HEK293 (cell line): Measurements from ENCODE around the gene MALRD1.

Experiments
- CTCF ChIA-PET: fragments of 350-600 bp; formaldehyde crosslinking; extraction: SDS; loops from one replicate; lab custom pipeline; 2021; ENCODE audit warnings: antibody characterized with exemption; lab: Yijun Ruan, JAX
- POLR2A ChIA-PET: fragments of 300-600 bp; formaldehyde crosslinking; extraction: SDS; loops from one replicate; lab custom pipeline; 2020; ENCODE audit warnings: antibody characterized with exemption, inconsistent platforms; lab: Yijun Ruan, JAX
- H3K27ac ChIP-seq: fragments of 200-500 bp; sonication (Bioruptor generic); 2 replicates; pipeline ENCODE4 v1.5.1; 2014; ENCODE audit warnings: low read depth, low read length, control low read depth, inconsistent platforms; ENCODE audit errors: extremely low read depth
- H3K36me3 ChIP-seq, 2 experiments: fragments of 200-500 bp in 1 of 2; sonication (Bioruptor generic) in 1 of 2; 1 replicate in 1 of 2; 2 replicates in 1 of 2; pipeline ENCODE4 v1.5.1; 2014 to 2017; ENCODE audit warnings: inconsistent platforms in 2 of 2, low read length in 2 of 2; ENCODE audit not compliant: control insufficient read depth in 2 of 2, insufficient read depth in 1 of 2
- H3K4me1 ChIP-seq: fragments of 200-500 bp; sonication (Bioruptor generic); 2 replicates; pipeline ENCODE4 v1.5.1; 2014; ENCODE audit warnings: mild to moderate bottlenecking, low read length, inconsistent platforms; ENCODE audit not compliant: control insufficient read depth, insufficient read depth
- H3K4me3 ChIP-seq: 2 replicates; pipeline ENCODE4 v1.5.1; 2011; ENCODE audit warnings: low read depth, mild to moderate bottlenecking, control low read depth, low read length, moderate library complexity
- H3K9me3 ChIP-seq: fragments of 200-500 bp; sonication (Bioruptor generic); 2 replicates; pipeline ENCODE4 v1.5.1; 2014; ENCODE audit warnings: low read depth, low read length, inconsistent platforms; ENCODE audit not compliant: control insufficient read depth, insufficient read depth
- MYNN ChIP-seq: fragments of 450-650 bp; formaldehyde crosslinking; IDR thresholded peaks from 2 replicates; pipeline ENCODE4 v1.5.1; 2016; ENCODE audit warnings: missing biosample characterization, missing genetic modification characterization, borderline replicate concordance
- ZBTB48 ChIP-seq: fragments of 450-650 bp; formaldehyde crosslinking; IDR thresholded peaks from 2 replicates; pipeline ENCODE4 v1.5.1; 2016; ENCODE audit warnings: missing biosample characterization, missing genetic modification characterization
- ZFHX2 ChIP-seq: fragments of 450-650 bp; formaldehyde crosslinking; conservative IDR thresholded peaks from 2 replicates; pipeline ENCODE4 v1.5.1; 2016; ENCODE audit warnings: missing biosample characterization, missing genetic modification characterization
- ZFP41 ChIP-seq: fragments of 450-650 bp; formaldehyde crosslinking; IDR thresholded peaks from 2 replicates; pipeline ENCODE4 v1.5.1; 2016; ENCODE audit warnings: missing biosample characterization, missing genetic modification characterization, borderline replicate concordance
- ZNF133 ChIP-seq: fragments of 450-650 bp; formaldehyde crosslinking; IDR thresholded peaks from 2 replicates; pipeline ENCODE4 v1.5.1; 2016; ENCODE audit warnings: missing biosample characterization, missing genetic modification characterization
- ZNF174 ChIP-seq: fragments of 450-650 bp; formaldehyde crosslinking; IDR thresholded peaks from 2 replicates; pipeline ENCODE4 v1.5.0; 2017; ENCODE audit warnings: missing biosample characterization, mild to moderate bottlenecking, missing genetic modification characterization
- ZNF274 ChIP-seq, 2 experiments: fragments of 200-500 bp in 1 of 2; fragments of 450-650 bp in 1 of 2; sonication (Bioruptor generic) in 1 of 2; formaldehyde crosslinking in 1 of 2; IDR thresholded peaks; 2 replicates each; pipeline versions ENCODE4 v1.5.1 to v1.6.1; 2014 to 2016; ENCODE audit warnings: borderline replicate concordance in 1 of 2, inconsistent platforms in 1 of 2, low read length in 1 of 2, missing biosample characterization in 1 of 2, missing genetic modification characterization in 1 of 2
- ZNF394 ChIP-seq: fragments of 450-650 bp; formaldehyde crosslinking; IDR thresholded peaks from 2 replicates; pipeline ENCODE4 v1.5.1; 2016; ENCODE audit warnings: missing biosample characterization, missing genetic modification characterization, mild to moderate bottlenecking, moderate library complexity, borderline replicate concordance
- ZNF433 ChIP-seq: fragments of 450-650 bp; formaldehyde crosslinking; IDR thresholded peaks from 2 replicates; pipeline ENCODE4 v1.5.1; 2016; ENCODE audit warnings: missing biosample characterization, missing genetic modification characterization, low read depth
- ZNF48 ChIP-seq: fragments of 450-650 bp; formaldehyde crosslinking; IDR thresholded peaks from 2 replicates; pipeline ENCODE4 v1.5.1; 2016; ENCODE audit warnings: missing biosample characterization, missing genetic modification characterization
- ZNF514 ChIP-seq: fragments of 450-650 bp; formaldehyde crosslinking; IDR thresholded peaks from 2 replicates; pipeline ENCODE4 v1.5.1; 2016; ENCODE audit warnings: missing biosample characterization, missing genetic modification characterization
- ZNF530 ChIP-seq: fragments of 450-650 bp; formaldehyde crosslinking; IDR thresholded peaks from 2 replicates; pipeline ENCODE4 v1.5.1; 2016; ENCODE audit warnings: low read depth, missing biosample characterization, missing genetic modification characterization
- ZNF791 ChIP-seq: fragments of 450-650 bp; formaldehyde crosslinking; IDR thresholded peaks from 2 replicates; pipeline ENCODE4 v1.5.1; 2016; ENCODE audit warnings: missing biosample characterization, missing genetic modification characterization
- TF ChIP-seq, protein P1 (sequence below): fragments of 450-650 bp; IDR thresholded peaks from 2 replicates; pipeline ENCODE4 v1.5.1; 2018; ENCODE audit warnings: missing biosample characterization, mild to moderate bottlenecking, missing genetic modification characterization
- TF ChIP-seq, protein P2 (sequence below): fragments of 450-650 bp; formaldehyde crosslinking; IDR thresholded peaks from 2 replicates; pipeline ENCODE4 v1.5.1; 2017; ENCODE audit warnings: missing biosample characterization, missing genetic modification characterization
- TF ChIP-seq, protein P3 (sequence below): fragments of 450-650 bp; formaldehyde crosslinking; IDR thresholded peaks from 2 replicates; pipeline ENCODE4 v1.5.1; 2016; ENCODE audit warnings: missing biosample characterization, missing genetic modification characterization, borderline replicate concordance
- TF ChIP-seq, protein P4 (sequence below): fragments of 450-650 bp; formaldehyde crosslinking; IDR thresholded peaks from 2 replicates; pipeline ENCODE4 v1.5.0; 2017; ENCODE audit warnings: missing biosample characterization, missing genetic modification characterization, borderline replicate concordance
- TF ChIP-seq, protein P5 (sequence below): fragments of 450-650 bp; formaldehyde crosslinking; IDR thresholded peaks from 2 replicates; pipeline ENCODE4 v1.5.1; 2016; ENCODE audit warnings: missing biosample characterization, missing genetic modification characterization

Gene MALRD1

DNA sequence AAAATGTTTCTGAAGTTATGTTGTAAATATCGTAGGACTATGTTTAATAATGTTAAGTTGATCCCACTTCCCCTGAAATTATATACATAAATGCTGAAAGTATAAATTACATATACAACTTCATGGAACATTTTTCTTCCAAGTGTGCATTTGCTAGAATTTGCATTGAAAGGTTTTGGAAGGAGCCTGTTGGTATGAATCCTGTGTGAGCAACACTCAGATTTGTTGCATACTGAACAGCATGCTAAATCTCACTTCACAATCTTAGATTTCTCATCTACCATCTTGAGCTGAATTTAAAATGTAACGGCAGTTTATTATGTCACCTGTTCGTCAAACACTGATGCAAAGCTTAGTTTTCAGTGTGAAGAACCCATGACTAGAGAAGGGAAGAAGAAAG is 172.6 kb downstream of the MALRD1 start:
- Histone ChIP-seq H3K4me3 (no peak overlapping the region), H3K27ac (no peak overlapping the region), H3K4me1 (no peaks in the 10 kb centered on the region), H3K36me3 (no peaks in the 10 kb centered on the region), H3K9me3 (no peaks in the 10 kb centered on the region)
- TF ChIP-seq ZNF433 (tag by site-specific recombination) (no peak), ZNF394 (tag by site-specific recombination) (no peak), ZFP41 (tag by site-specific recombination) (no peak), ZBTB48 (no peak), ZNF791 (no peak), ZNF48 (tag by site-specific recombination) (no peak)
- TF ChIP-seq, protein P1, sequence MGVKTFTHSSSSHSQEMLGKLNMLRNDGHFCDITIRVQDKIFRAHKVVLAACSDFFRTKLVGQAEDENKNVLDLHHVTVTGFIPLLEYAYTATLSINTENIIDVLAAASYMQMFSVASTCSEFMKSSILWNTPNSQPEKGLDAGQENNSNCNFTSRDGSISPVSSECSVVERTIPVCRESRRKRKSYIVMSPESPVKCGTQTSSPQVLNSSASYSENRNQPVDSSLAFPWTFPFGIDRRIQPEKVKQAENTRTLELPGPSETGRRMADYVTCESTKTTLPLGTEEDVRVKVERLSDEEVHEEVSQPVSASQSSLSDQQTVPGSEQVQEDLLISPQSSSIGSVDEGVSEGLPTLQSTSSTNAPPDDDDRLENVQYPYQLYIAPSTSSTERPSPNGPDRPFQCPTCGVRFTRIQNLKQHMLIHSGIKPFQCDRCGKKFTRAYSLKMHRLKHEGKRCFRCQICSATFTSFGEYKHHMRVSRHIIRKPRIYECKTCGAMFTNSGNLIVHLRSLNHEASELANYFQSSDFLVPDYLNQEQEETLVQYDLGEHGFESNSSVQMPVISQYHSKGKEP, result no peak
- TF ChIP-seq, protein P2, sequence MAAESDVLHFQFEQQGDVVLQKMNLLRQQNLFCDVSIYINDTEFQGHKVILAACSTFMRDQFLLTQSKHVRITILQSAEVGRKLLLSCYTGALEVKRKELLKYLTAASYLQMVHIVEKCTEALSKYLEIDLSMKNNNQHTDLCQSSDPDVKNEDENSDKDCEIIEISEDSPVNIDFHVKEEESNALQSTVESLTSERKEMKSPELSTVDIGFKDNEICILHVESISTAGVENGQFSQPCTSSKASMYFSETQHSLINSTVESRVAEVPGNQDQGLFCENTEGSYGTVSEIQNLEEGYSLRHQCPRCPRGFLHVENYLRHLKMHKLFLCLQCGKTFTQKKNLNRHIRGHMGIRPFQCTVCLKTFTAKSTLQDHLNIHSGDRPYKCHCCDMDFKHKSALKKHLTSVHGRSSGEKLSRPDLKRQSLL (tag by site-specific recombination), result no peak
- ChIA-PET CTCF (interaction anchor here (0.7 kb wide), 1 partner anchor 30 kb away, joined by 3 read pairs; no protein-coding TSS in a partner anchor), POLR2A (no interaction called here)

DNA sequence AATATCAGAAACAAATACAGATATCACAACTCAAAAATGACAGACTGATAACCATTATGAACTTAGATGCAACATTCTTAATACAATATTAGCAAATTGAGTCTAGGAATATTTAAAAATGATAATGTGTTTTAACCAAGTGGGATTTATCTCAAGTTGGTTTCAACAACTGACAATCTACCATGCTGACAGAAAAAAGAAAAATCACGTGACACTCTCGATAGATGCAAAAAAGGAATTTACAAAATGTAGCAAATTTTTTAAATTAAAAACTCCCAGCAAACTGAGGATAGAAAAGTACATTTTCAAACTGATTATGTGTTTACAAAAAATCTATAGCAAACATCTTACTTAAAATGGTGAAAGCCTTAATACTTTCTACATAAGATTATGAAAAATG is 177.4 kb downstream of the MALRD1 start:
- no peak overlapping the region for H3K27ac ChIP-seq
- H3K4me1 ChIP-seq, result no peaks in the 10 kb centered on the region
- POLR2A ChIA-PET, result no interaction called here
- H3K9me3 ChIP-seq, result no peaks in the 10 kb centered on the region
- H3K4me3 ChIP-seq, result no peak overlapping the region
- H3K36me3 ChIP-seq, result no peaks in the 10 kb centered on the region
- TF ChIP-seq ZNF514 (tag by site-specific recombination) (no peak), ZNF274 (IDR thresholded peaks at IDR 0.05; ENCODE audit: low read length) (no peak), ZNF274 (tag by site-specific recombination; IDR thresholded peaks at IDR 0.05; ENCODE audit: borderline replicate concordance) (no peak)
- CTCF ChIA-PET, result no interaction called here

DNA sequence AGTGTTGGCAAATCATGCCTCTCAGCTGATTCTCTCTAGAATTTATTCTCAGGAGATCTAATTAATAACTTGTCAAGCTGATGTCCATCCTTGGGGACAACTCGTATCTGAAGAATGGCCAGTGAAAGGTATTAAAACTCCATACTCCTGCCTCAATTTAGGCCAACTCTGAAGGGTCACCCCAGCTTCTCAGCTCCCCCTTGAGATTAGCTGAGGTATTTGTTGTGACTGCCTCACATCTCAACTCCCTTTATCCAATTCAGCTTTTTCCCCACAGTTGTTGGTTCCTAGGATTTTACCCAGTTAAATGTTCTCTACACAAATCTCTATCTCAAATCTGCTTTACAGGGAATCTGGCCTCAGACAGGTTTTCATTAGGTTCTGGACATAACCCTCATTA is 182.4 kb downstream of the MALRD1 start:
- ChIA-PET CTCF (no interaction called here), POLR2A (interaction anchor here (0.5 kb wide), 1 partner anchor 33 kb away, joined by 3 read pairs; no protein-coding TSS in a partner anchor)
- H3K4me3 ChIP-seq, result no peak overlapping the region
- H3K9me3 ChIP-seq, result no peaks in the 10 kb centered on the region
- H3K4me1 ChIP-seq, result no peaks in the 10 kb centered on the region
- no peak overlapping the region for H3K27ac ChIP-seq
- no peaks in the 10 kb centered on the region for H3K36me3 ChIP-seq
- TF ChIP-seq, protein P3, sequence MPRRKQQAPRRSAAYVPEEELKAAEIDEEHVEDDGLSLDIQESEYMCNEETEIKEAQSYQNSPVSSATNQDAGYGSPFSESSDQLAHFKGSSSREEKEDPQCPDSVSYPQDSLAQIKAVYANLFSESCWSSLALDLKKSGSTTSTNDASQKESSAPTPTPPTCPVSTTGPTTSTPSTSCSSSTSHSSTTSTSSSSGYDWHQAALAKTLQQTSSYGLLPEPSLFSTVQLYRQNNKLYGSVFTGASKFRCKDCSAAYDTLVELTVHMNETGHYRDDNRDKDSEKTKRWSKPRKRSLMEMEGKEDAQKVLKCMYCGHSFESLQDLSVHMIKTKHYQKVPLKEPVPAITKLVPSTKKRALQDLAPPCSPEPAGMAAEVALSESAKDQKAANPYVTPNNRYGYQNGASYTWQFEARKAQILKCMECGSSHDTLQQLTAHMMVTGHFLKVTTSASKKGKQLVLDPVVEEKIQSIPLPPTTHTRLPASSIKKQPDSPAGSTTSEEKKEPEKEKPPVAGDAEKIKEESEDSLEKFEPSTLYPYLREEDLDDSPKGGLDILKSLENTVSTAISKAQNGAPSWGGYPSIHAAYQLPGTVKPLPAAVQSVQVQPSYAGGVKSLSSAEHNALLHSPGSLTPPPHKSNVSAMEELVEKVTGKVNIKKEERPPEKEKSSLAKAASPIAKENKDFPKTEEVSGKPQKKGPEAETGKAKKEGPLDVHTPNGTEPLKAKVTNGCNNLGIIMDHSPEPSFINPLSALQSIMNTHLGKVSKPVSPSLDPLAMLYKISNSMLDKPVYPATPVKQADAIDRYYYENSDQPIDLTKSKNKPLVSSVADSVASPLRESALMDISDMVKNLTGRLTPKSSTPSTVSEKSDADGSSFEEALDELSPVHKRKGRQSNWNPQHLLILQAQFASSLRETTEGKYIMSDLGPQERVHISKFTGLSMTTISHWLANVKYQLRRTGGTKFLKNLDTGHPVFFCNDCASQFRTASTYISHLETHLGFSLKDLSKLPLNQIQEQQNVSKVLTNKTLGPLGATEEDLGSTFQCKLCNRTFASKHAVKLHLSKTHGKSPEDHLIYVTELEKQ (tag by site-specific recombination), result no peak
- TF ChIP-seq ZNF133 (tag by site-specific recombination) (no peak), ZNF530 (tag by site-specific recombination) (no peak), ZFHX2 (tag by site-specific recombination) (no peak), ZNF174 (tag by site-specific recombination) (no peak), ZFP41 (tag by site-specific recombination) (no peak), MYNN (no peak)
- TF ChIP-seq, protein P4, sequence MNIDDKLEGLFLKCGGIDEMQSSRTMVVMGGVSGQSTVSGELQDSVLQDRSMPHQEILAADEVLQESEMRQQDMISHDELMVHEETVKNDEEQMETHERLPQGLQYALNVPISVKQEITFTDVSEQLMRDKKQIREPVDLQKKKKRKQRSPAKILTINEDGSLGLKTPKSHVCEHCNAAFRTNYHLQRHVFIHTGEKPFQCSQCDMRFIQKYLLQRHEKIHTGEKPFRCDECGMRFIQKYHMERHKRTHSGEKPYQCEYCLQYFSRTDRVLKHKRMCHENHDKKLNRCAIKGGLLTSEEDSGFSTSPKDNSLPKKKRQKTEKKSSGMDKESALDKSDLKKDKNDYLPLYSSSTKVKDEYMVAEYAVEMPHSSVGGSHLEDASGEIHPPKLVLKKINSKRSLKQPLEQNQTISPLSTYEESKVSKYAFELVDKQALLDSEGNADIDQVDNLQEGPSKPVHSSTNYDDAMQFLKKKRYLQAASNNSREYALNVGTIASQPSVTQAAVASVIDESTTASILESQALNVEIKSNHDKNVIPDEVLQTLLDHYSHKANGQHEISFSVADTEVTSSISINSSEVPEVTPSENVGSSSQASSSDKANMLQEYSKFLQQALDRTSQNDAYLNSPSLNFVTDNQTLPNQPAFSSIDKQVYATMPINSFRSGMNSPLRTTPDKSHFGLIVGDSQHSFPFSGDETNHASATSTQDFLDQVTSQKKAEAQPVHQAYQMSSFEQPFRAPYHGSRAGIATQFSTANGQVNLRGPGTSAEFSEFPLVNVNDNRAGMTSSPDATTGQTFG (tag by site-specific recombination), result no peak
- TF ChIP-seq, protein P5, sequence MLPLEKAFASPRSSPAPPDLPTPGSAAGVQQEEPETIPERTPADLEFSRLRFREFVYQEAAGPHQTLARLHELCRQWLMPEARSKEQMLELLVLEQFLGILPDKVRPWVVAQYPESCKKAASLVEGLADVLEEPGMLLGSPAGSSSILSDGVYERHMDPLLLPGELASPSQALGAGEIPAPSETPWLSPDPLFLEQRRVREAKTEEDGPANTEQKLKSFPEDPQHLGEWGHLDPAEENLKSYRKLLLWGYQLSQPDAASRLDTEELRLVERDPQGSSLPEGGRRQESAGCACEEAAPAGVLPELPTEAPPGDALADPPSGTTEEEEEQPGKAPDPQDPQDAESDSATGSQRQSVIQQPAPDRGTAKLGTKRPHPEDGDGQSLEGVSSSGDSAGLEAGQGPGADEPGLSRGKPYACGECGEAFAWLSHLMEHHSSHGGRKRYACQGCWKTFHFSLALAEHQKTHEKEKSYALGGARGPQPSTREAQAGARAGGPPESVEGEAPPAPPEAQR (tag by site-specific recombination), result no peak
